Activated CD4-positive, alpha-beta T cell treated with anti-CD3 and anti-CD28 coated beads, Interleukin-2, Interleukin-6, amounts not matched to agents 100 ng/mL and 50 ng/mL, durations not matched to agents 16 hours and 8 hours (primary cell): ENCODE measurements around the gene TMEM135.
A peak's percentile ranks its signal among the peaks of the same experiment; 100 is the strongest.

ENCODE experiments used
- DNase-seq: peaks from one replicate; pipeline ENCODE4 v3.0.0-alpha.2; 2020

TMEM135 gene

DNA sequence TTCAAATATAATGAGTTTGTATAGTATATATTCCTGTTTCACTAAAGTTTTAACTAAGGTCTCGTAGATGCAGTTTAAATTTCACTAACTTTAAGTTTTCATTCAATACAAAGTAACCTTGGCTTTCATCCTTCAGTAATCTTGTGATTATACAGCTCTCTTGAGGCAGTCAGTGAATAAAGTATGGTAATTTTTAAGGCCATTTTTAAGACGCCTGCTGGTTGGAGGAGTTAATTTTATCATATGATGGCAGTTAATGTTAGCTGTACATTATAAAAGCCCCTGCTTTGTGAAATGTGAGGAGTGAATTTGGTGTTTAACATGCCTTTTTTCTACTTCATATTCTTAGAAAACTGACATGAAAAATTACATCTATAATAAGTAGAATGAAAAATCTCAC, 163.6 kb downstream of the TMEM135 start:
- DNase-seq = no peak

DNA sequence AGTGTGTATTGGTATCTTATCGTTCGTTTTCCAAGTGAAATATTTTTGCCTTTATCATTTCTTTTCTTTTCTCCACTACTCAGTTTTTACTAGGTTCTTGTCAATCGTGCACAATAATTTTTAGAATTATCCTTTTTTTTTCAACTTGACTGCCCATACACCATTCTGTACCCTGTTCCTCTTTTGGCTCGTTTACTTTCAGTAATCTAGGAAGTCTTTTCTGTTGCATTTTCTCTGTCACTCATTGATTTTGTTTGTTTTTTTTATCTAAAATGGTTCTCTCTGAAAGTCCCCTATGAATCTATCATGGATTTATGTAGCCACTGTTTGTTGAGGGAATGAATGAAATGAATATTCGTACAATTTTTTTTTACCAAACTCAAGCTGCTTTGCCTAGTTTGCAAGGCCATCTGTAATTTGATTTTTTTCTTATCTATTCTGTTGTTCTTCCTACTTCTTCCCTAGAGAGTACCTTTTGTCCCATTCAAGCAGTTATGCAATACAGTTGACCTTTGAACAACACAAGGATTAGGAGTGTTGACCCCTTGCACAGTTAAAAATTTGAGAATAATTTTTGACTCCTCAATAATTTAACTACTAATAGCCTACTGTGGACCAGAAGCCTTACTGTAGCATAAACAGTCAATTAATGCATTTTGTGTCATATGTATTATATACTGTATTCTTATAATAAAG, 166.3 kb downstream of the TMEM135 start:
- no peak for DNase-seq

DNA sequence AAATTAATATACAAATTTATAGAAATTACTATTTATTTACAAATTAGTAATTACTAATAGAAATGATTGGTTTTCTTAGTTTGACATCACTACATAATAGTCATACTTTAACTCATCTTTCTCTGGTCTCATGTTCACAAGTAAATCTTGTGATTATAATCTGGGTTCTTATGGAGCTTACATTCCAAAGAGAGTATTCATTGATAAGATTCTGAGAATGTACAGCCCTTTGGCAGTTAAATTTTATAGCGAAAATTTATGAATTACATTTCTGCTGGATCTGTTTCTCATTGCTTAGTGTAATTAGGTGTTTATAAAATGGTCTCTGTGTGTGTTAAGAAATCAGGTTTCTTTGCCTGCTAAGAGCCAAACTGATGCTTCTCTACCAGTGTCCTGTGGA, 175.2 kb downstream of the TMEM135 start:
- no peak for DNase-seq

DNA sequence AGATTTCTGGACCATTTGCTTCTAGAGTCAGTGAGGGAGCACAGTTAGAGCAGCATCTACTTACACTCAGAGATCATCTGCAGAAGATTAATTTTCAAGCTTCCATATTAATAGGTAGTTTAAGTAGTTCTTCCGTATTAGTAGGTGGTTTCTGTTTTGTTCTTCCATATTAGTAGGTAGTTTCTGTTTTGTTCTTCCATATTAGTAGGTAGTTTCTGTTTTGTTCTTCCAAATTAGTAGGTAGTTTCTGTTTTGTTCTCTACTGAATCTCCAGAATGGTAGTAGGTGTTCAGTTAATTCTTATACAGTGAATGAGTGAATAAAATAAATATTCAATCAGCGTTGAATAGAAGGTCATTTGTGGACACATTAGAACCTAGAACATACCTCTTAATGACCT, 175.7 kb downstream of the TMEM135 start:
- DNase-seq = peak; percentile 9

DNA sequence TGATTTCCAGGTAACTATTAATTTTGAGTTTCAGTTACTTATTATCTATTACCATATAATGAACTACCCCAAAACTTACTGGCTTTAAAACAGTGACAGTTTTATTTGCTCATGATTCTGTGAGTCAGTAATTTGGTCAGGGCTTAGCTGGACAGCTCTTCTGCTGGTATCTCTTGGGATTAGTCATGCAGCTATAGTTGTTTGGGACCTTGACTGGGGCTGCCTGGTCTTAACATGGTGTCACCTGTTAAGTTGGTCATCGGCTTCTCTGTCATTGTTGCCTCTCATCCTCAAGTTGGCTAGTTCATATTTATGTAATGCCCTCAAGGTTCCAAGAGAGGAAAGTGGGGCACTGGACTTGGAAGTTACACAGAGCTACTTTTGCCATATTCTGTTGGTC, 177.5 kb downstream of the TMEM135 start:
- peak; percentile 1 for DNase-seq

DNA sequence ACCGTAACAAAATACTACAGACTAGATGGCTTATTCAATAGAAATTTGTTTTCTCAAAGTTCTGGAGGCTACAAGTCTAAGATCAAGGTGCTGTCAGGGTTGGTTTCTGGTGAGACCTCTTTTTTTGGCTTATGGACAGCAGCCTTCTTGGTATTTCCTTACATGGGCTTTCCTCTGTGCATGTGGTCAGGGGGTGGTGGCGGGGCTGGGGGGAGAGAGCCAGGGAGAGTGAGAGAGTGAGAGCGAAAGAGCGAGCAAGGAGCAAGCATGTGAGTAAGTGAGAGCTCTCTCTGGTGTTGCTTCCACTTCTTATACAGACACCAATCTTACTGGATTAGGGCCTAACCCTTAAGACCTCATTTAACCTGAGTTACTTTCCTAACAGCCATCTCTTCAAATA, 181.5 kb downstream of the TMEM135 start:
- DNase-seq = no peak

DNA sequence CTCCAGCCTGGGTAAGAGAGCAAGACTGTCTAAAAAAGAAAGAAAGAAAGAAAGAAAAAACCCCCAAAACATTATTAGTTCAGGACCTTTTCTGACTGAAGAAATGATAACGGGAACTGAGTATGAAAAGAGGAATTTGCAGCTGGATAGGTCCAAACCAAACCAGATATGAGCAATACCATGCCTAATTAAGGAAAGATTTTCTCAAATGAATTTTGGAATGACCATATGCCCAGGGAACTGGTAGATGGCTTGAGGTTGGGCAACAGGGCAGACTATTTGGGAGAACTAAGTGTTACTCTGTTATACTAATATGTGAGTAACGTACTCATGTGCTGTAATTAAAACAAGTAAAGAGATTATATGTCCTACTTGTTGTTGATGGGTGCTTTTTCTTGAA, 186.1 kb downstream of the TMEM135 start:
- DNase-seq = no peak

DNA sequence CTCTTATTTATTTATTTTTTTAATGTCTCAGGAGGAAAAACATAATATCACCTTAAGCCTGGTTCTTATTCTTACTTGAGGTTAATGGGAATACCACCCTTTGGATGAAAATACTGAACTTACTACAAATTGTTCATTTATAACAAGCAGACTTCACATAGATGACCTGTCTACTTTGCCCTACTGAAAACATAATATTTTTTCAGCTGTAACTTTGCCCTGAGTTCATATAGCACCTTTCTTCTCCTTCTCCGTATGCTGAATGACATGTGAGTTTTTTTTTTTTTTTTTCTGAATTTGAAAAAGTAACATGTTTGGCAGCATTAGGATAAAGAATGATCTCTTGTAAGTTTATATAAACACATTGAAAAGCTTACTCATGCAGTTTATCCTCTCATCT, 186.8 kb downstream of the TMEM135 start:
- DNase-seq = no peak

DNA sequence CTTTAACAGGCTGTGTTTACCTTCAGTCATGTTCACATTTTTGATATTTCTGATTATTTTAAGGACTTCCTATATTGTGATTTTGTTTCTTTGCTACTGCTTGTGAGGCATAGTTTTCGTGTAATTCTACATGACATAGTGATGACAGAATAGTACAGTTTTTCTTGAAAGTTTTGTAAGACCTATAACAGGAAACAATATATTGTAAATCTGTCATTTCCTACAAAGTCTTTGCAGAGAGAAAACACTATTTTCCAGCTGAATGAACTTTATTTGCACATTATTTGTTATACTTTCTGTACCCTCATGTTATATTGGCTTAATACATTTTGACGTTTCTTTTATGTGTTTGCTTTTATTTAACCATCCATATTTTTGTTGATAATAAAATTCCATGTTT, 191.1 kb downstream of the TMEM135 start:
- no peak for DNase-seq

DNA sequence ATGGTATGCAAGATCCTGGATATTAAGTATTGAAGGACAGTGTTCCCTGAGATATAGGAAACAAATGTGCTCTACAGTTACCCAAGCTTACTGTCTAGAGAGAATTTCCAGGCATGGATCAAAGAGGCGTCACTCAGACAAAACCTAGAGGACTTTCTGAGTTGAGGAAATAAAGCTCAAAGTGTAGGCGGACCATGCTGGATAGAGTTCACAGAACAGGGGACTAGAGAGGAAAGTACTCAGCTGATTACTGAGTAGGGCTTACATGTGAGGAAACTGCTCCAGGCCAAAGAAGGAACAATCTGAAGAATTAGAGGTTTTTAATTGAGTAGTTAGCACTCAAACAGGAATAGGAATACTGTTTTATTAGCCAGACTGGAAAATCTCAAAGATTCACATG, 193.3 kb downstream of the TMEM135 start:
- DNase-seq = no peak

DNA sequence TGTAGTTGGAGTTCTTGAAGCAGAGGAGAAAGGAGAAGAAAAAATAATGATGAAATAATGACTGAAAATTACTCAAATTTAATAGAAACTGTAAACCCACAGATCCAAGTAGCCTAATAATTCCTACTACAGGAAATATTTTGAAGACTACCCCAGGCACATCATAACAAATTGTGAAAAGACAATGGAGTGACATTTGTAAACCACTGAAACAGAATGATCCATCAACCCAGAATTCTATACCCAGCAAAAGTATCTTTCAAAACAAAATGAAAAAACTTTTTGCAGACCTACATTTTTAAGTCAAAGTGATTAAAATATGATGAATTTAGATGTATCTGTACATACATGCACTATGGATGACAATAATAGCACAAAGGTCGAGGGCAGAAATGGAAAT, 194.6 kb downstream of the TMEM135 start:
- no peak for DNase-seq

DNA sequence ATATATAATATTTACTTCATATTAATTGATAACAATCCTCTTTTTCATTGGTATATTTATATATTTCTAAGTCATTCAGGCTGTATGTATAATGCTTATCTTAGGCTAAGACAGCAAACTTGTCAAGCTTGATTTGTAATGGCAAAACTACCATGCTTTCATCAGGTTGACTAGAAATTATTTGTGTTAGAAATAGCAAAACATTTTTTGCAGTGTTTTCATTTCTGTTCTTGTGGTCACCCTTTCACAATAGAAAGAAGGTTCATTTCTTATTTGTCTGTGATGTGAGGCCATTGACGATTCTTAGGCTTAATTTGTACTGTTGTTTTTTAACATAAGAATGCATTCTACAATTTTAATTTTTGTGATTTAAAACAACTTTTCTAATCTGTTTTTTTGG, 197.6 kb downstream of the TMEM135 start:
- no peak for DNase-seq

DNA sequence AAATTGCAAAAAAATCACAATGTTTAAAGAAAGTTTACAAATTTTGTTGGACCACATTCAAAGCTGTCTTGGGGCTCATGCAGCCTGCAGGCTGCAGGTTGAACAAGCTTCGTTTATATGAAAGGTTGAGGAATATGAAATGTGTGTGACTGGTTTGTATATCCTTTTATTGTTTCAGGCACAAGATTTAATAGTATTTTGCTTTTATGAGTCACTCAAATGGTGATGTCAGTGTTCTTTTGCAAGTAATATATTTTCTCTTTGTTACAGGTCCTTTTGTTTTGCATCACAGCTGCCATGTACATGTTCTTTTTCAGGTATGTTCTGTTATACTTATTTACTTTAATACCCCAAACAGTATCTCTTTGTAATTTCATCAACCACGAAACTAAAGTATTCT, 198.6 kb downstream of the TMEM135 start:
- DNase-seq = no peak

DNA sequence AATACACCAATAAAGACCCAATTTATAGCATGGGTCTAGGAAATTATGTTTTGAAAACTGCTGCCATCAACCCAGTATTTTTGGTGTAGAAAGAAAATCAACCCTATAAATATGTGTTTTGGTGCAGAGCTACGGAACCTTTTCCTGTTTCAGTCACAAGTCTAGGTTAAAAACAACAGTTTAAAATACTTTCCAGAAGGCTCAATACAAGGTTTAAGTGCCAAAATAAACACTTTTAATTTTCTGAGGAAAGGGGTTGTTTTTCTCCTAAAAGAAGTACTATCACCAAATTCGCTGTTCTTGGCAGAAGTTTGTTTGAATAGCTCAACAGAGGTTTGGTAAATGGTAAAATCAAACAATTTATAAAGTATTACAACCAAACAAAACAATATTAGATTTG, 201.3 kb downstream of the TMEM135 start:
- DNase-seq = no peak

DNA sequence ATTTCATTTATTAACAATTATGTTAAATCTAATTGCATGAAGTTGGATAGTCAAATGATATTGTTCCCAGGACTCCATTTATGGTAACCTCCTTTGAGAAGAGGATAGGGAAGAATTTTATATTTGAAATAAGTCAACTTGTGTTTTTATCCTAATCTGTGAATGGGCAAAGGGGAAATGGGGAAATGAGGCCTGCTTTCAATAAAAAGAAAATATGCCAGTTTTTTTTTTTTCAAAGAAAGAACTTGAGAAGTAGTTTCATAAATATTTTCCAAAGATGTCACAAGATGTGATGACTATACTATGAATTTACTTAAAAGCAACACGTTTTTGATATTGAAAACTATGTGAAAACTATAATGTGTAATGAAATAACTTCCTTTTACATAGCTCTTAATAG, 201.8 kb downstream of the TMEM135 start:
- DNase-seq = no peak

DNA sequence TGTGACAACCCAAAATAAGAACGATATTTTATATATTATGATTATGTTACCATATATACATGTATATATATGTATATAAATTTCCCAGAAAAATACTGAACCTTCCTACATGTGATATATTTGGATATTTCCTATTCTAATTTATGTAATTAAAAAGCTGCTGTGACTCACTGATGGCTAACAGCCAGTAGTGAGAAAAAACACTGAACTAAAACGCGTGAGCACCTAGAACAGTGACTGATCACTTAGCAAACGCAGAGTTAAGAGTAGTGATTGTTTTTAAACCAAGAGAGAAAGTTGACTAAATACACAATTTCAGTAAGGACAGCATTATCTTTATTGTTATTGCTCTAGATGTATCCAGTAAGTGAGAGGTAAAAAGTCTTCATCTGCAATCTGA, 213.8 kb downstream of the TMEM135 start:
- no peak for DNase-seq

DNA sequence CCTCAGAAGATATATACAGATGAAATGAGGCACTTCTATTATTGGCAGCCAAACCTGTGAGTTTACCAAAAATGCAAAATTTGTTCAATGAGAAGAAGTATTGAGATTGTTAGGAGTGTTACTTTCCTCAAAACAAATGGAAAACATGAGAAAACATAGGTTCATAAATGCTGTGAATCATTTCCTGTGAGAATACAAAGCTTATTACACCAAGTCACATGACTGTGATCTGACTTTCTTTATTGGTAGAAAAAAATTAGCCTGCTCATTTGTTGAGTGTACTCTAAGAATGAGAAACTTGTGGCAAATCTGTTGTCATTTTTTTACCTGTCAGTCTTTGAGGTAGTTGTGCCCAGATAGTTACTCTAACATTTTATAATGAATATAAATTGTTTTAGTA, 215.1 kb downstream of the TMEM135 start:
- DNase-seq = peak; percentile 65

DNA sequence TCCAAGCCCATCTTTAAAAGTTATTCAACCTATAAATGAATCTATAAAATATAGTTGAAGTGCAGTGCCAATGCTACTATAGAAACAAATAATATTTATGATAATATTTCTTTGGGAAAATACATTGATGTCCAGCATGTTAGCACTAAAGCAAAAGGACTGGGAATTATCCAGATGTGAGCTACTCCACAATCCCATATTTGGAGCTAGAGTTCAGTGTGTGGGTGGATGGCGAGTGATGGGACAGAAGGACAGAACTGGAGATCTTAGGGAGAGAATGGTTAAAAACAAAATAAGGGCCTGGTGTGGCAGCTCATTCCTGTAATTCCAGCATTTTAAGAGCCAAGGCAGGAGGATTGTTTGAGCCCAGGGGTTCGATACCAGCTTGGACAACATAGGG, 216.8 kb downstream of the TMEM135 start:
- DNase-seq = no peak

DNA sequence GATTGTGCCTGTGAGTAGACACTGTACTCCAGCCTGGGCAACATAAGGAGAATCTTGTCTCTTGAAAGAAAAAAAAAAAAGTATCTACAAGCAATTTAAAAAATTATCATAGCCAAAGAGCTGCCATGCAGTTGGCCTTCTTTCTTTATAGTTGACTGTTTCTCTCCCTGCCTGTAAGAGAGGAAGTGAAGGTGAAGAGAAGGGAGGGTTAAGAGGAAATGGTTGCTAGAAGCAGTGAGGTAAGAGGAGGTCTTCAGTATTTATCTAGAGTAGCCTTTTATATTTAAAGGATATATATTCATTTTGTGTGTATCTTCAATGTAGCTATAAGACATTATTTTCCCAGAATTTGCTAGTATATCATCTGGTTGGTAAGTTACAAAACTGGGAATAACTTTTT, 217.9 kb downstream of the TMEM135 start:
- no peak for DNase-seq

DNA sequence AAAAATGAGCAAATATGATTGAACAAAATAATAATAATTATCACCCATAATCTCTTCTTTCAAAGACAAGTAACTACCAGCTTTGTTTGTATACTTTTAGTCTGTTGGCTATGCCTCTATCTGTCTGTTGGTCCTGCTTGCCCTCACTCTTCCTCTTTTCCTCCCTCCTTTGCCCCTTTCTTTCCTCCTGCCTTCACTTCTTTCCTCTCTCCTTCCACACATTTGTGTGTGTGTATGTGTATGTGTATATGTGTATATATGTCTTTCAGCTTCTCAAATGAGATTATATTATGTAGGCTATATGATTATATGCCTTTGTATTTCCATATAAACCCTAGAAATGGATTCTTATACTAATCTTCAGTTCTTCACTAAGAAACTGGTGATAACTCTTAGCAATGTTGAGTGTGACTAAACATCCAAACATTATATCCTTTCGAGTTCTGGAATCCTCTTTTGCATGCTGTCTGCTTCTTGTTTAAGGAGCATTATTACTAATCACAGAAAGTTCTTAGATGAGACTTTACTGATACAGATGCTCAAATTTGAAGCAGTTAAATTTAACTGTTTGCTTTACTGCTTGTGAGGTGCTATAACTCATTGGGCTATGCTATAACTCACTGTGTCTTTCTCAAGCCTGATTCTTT, 219.1 kb downstream of the TMEM135 start:
- DNase-seq = no peak

DNA sequence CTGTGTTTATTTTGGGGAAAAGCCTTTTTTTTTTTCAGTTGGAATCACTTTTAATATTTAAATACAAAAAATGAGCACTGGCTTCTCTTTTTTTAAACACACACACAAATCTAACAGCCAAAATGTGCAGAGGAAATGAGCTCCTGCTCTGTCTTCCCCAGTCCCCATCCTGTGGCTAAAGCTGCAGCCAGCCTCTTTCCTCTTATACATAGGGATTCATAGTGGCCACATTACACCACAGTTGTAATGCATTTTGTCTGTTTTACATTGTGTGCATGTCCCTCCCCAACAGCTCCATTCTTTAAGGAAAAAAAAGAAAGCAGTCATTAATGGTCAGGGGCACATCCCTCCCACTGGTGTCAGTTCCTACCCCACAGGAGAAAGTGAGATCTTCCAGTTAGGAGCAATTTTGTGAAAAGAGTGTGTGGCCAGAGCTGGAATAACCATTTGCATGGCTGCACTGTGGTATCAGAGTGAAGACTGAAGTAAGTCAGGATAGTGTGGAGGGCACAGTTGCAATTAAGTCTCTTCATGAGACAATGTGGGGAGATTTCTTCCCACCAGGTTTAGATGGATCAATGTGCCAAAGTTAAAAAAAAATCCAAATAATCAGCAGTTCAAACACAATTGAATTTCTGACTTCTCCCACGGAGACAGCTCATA, 220.6 kb downstream of the TMEM135 start:
- no peak for DNase-seq

DNA sequence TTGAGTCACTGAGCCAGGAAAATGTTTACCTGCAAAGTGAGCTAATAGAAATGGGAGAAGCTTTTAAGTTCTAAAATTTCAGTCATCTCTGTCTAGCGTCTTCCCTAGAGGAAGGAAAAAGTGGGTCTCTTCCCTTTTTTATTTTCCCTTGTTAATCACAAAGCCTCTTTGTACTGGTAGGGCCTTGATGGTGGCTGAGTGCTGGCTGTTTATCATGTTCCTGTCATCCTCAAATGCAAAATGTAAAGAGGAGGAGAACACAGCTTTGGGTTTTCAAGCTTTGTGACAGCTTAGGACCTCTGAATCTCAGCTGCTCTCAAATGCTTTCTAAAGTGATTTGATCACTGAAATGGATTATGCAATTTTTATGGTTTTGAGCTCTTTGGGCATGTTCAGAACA, 222.0 kb downstream of the TMEM135 start:
- no peak for DNase-seq

DNA sequence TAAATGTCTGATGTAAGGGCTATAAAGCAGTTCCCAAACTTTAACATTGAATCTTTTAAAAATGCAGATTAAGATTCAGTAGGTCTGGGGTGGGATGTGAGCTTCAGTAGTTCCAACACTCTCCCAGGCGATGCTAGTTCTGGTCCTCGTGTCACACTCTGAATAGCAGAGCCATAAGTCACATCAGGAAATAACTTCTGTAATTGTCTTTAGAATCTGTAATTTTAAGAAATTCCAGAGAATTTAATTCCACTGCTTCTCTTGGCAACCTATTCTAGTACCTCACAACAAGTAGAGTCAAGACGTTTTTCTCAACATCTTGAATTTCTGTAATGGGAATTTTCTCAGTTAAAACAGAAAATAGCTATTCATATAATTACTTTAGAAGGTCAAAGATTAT, 223.1 kb downstream of the TMEM135 start:
- DNase-seq = no peak

DNA sequence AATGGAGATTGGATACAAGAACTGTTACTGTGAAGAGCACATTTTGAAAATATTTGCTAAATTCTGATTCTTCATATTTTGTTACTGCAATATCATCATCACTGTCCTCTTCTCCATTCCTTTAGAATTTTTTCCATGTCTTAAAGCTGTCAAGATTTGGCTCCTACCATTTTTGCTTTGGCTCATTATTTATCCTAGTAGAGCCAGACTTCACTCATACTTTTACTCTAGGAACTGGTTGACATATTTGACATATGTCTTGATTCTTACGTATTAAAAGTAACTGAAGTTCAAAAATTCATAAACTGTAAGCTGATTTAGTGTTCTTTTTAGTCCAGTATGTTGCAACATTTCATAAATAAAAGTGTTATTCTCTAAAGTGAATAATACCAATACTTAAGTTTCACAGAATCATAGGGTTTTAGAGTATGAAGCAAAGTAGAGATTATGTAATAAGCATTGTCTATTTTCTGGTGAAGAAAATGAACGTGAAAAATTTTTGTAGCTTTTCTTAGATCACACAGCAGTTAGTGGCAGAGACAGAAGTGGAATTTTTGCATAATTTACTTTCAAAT, 225.6 kb downstream of the TMEM135 start:
- no peak for DNase-seq
